ENCODE data around the gene MCM10. TPM values are rescaled to one million over a fixed set of nuclear protein-coding genes. Genes with fewer than 3 reads are reported as not detected.

The MCM10 gene
- total RNA-seq (28.7 and 31.6 TPM in 2 replicates), polyA plus RNA-seq (1.9 and 3.3 TPM in 2 replicates), polyA minus RNA-seq (6.3 and 8.3 TPM in 2 replicates), Bru-seq, nascent RNA (percentile 70 among the genes with signal in this experiment), BruChase-seq, experiment 1, labeled RNA remaining after a 6-hour chase (percentile 64 among the genes with signal in this experiment), BruChase-seq, experiment 2, labeled RNA remaining after a 2-hour chase (percentile 63 among the genes with signal in this experiment)
- polyA plus RNA-seq (2011; cell fraction: cytosol; rRNA removed): 6.8 and 8.2 TPM in 2 replicates
- 9.9 and 13.5 TPM in 2 replicates for polyA plus RNA-seq (2011; cell fraction: nucleus; rRNA removed)
- polyA plus RNA-seq (2012): 6.8 and 15.6 TPM in 2 replicates
- 16.9 TPM for polyA minus RNA-seq (2011; cell fraction: cytosol; rRNA and poly(A)+ RNA removed)
- polyA minus RNA-seq (2011; cell fraction: nucleus; rRNA and poly(A)+ RNA removed): 13.1 and 14.4 TPM in 2 replicates
- long read RNA-seq, full-length matches to known transcripts: 35 of 46 reads
- long read RNA-seq, partial matches to known transcripts: 8 of 46 reads
- long read RNA-seq, other reads (novel, unspliced or antisense): 3 of 46 reads

DNA sequence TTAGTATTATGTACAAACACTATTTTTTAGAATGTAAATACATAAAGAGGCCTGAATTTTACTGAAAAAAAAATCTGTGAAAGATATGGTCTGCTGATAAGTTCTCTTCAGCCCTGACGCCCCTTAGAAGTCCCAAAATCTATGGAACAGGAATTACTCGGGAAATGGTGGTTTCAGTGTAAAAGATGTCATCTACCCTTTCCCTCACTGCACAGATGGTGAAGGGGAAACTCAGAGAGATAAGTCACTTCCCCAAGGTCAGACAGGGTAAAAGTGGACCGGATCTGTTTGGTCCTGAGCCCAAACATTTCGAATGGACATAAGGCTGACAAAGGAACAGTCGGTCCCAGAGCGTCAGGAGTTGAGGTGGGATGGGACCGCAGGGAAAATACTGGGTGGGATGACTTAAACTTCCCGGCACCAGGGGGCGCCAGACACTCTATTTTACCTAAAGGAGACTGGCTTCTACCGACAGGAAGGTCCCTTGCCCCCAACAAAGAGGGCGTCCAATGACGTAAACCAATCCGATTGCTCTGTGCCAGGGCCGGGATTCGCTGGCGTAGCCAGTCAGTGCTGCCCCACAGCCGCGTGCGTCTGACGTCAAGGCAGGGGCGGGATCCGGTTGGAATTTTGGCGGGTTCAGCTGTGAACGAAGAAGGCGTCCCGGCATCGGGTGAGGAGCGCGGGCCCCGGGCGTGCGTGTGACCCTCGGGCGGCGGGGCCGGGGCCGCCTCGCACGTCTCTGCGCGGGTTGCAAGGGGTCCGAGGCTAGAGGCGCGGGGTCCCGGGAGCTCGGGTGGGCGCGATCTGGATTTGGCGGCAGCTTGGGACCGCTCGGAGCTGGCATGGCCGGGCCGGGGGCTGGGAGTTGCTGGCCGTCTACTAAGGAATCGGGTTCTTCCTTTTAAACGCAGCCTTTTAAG is at the start of gene MCM10:
Gene MCM10, plus strand, starts transcription at position 625 of the 923 bp plus-strand sequence. CDS start 2,645 bp downstream, outside the sequence.
- TSS peak; percentile 55 for BruUV-seq (replicated peaks)
- Histone ChIP-seq H3K9me1 (replicated peaks; ENCODE audit: control insufficient read depth, extremely low read depth, insufficient read depth, low read length) (no peaks in the 10 kb centered on the region), H3K27ac (ENCODE audit: insufficient read depth, low read depth, low read length) (peak within 1 kb of the TSS; percentile 52), H3K9me3 (replicated peaks; ENCODE audit: control insufficient read depth, insufficient read depth, low read length) (no peaks in the 10 kb centered on the region), H3K9ac (replicated peaks; ENCODE audit: extremely low read depth, insufficient read depth, low read length) (peak within 1 kb of the TSS; percentile 87), H2AFZ (ENCODE audit: low read depth, low read length) (peak within 1 kb of the TSS; percentile 90), H3K4me2 (ENCODE audit: insufficient read depth, low read length) (peak within 1 kb of the TSS; percentile 93), H3K4me1 (ENCODE audit: control insufficient read depth, extremely low read depth, insufficient read depth, low read length) (peaks cover 13% of the 10 kb centered on the region), H3K27me3 (ENCODE audit: control insufficient read depth in 2 of 2, insufficient read depth in 2 of 2, low read length in 2 of 2) (no peaks in the 10 kb centered on the region), H3K79me2 (ENCODE audit: control insufficient read depth, insufficient read depth, low read length) (peaks cover 24% of the 10 kb centered on the region), H3K36me3 (ENCODE audit: control insufficient read depth in 2 of 2, extremely low read depth in 1 of 2, insufficient read depth in 2 of 2, low read length in 2 of 2) (no peaks in the 10 kb centered on the region), H3K4me3 (replicated peaks in 1 of 3; ENCODE audit: insufficient read depth in 1 of 3, low read depth in 1 of 3, low read length in 3 of 3) (peak within 1 kb of the TSS; percentile 71 to 93 (median 85)), H4K20me1 (replicated peaks; ENCODE audit: control insufficient read depth, extremely low read depth, insufficient read depth, low read length) (no peaks in the 10 kb centered on the region)
- dilution Hi-C loops (cut with MboI; ENCODE audit: extremely low pct_ligation_motif_present, low sequenced_read_pairs) (no loop called here), intact Hi-C loops (cut with micrococcal nuclease) (loop anchor here (1.0 to 2.0 kb wide), 4 partner anchors 60 to 375 kb away; partner anchors contain the start of gene SEPHS1)
- CTCF ChIA-PET: interaction anchor here (0.6 to 2.4 kb wide), 19 partner anchors 8 to 1071 kb away, joined by 3 to 50 read pairs (median 4); partner anchors contain the start of gene PHYH
- FAIRE-seq (peak; percentile 100), DNase-seq (ENCODE audit: low read depth, low spot score) (peak; percentile 99)
- POLR2A ChIA-PET: no interaction called here
- TF ChIP-seq EZH2 (IDR thresholded peaks at IDR 0.05; ENCODE audit: borderline replicate concordance, low read depth, low read length, severe bottlenecking) (no peak), POLR2A (IDR thresholded peaks at IDR 0.05; ENCODE audit: low read depth, low read length) (peak; percentile 49), MAX (IDR thresholded peaks at IDR 0.05; ENCODE audit: insufficient read depth, insufficient read length) (peak; percentile 58), GATA2 (IDR thresholded peaks at IDR 0.05; ENCODE audit: insufficient read depth, insufficient read length, low read depth, low read length) (no peak), POLR2AphosphoS5 (IDR thresholded peaks at IDR 0.05; ENCODE audit: insufficient read depth, low read depth, low read length) (peak; percentile 78), CTCF (IDR thresholded peaks at IDR 0.05; ENCODE audit: extremely low read depth in 1 of 2, insufficient read depth in 1 of 2, low read depth in 1 of 2, low read length in 2 of 2) (peak; percentile 85 to 93), MYC (IDR thresholded peaks at IDR 0.05; ENCODE audit: low read depth, low read length) (no peak), JUN (IDR thresholded peaks at IDR 0.05; ENCODE audit: borderline replicate concordance, insufficient read depth, insufficient read length, low read depth) (no peak)

Measured in endothelial cell of umbilical vein (primary cell).